GM23338 (cell line): ENCODE measurements around the gene AMBRA1. TPM values are rescaled to one million over a fixed set of nuclear protein-coding genes. Genes with fewer than 3 reads are reported as not detected.

Experiments used
- ATAC-seq: fragments of 200-7000 bp; cut with Tn5 transposase; 3 replicates; pipeline ENCODE4 v1.9.1; 2020
- DNase-seq: peaks from one replicate; pipeline ENCODE4 v3.0.0-alpha.2; 2015; ENCODE audit warnings: low spot score
- H2AFZ ChIP-seq: fragments of 200-600 bp; sonication (generic); 2 replicates; pipeline ENCODE4 v1.8.0; 2016; ENCODE audit warnings: antibody characterized with exemption, mild to moderate bottlenecking, moderate library complexity
- H3F3A ChIP-seq: fragments of 200-600 bp; sonication (generic); replicated peaks from 2 replicates; pipeline ENCODE4 v1.8.0; 2017; ENCODE audit warnings: antibody characterized with exemption, mixed run types, low read depth
- H3K27ac ChIP-seq: fragments of 200-600 bp; sonication (generic); 2 replicates; pipeline ENCODE4 v1.6.1; 2016; ENCODE audit warnings: low read depth
- H3K27me3 ChIP-seq: fragments of 200-600 bp; sonication (generic); 2 replicates; pipeline ENCODE4 v1.8.0; 2016; ENCODE audit warnings: mild to moderate bottlenecking, mixed run types, moderate library complexity; ENCODE audit not compliant: insufficient read depth
- H3K36me3 ChIP-seq: fragments of 200-600 bp; sonication (generic); 2 replicates; pipeline ENCODE4 v1.8.0; 2016; ENCODE audit warnings: mild to moderate bottlenecking; ENCODE audit not compliant: insufficient read depth
- H3K4me1 ChIP-seq: fragments of 200-600 bp; sonication (generic); 2 replicates; pipeline ENCODE4 v1.8.0; 2016; ENCODE audit warnings: mild to moderate bottlenecking, moderate library complexity; ENCODE audit not compliant: insufficient read depth
- H3K4me2 ChIP-seq: fragments of 200-600 bp; sonication (generic); 2 replicates; pipeline ENCODE4 v1.7.1; 2017; ENCODE audit warnings: mixed run types
- H3K4me3 ChIP-seq: fragments of 200-600 bp; sonication (generic); 2 replicates; pipeline ENCODE4 v1.6.1; 2016; ENCODE audit warnings: mixed run types
- H3K79me2 ChIP-seq: fragments of 200-600 bp; sonication (generic); replicated peaks from 2 replicates; pipeline ENCODE4 v1.8.0; 2017; ENCODE audit warnings: mild to moderate bottlenecking; ENCODE audit not compliant: insufficient read depth
- H3K9me2 ChIP-seq: fragments of 200-600 bp; sonication (generic); 2 replicates; pipeline ENCODE4 v1.8.0; 2017; ENCODE audit not compliant: insufficient read depth
- H4K20me1 ChIP-seq: fragments of 200-600 bp; sonication (generic); replicated peaks from 2 replicates; pipeline ENCODE4 v1.8.0; 2017; ENCODE audit warnings: mild to moderate bottlenecking; ENCODE audit not compliant: insufficient read depth
- H3K27ac Mint-ChIP-seq: 2 replicates; pipeline ENCODE4 v1.8.0; 2020; ENCODE audit warnings: inconsistent platforms, mild to moderate bottlenecking, moderate library complexity, mixed read lengths
- H3K27me3 Mint-ChIP-seq: 3 replicates; pipeline ENCODE4 v1.8.0; 2022; ENCODE audit warnings: low read depth, mild to moderate bottlenecking, moderate library complexity, mixed read lengths, inconsistent platforms; ENCODE audit not compliant: insufficient read depth, poor library complexity
- H3K36me3 Mint-ChIP-seq: 3 replicates; pipeline ENCODE4 v1.8.0; 2021; ENCODE audit warnings: low read depth, mild to moderate bottlenecking, inconsistent platforms, moderate library complexity, mixed read lengths
- H3K4me1 Mint-ChIP-seq: 3 replicates; pipeline ENCODE4 v1.8.0; 2020; ENCODE audit warnings: mild to moderate bottlenecking, inconsistent platforms, mixed read lengths
- H3K4me3 Mint-ChIP-seq: 3 replicates; pipeline ENCODE4 v1.8.0; 2021; ENCODE audit warnings: moderate library complexity, mild to moderate bottlenecking, inconsistent platforms, mixed read lengths
- H3K9me3 Mint-ChIP-seq: 3 replicates; pipeline ENCODE4 v1.8.0; 2020; ENCODE audit warnings: moderate library complexity, mild to moderate bottlenecking, inconsistent platforms, mixed read lengths
- CREB1 ChIP-seq: fragments of 250-450 bp; sonication (Bioruptor Pico); IDR thresholded peaks from 2 replicates; pipeline ENCODE4 v1.5.0; 2020; ENCODE audit warnings: low read depth, mild to moderate bottlenecking, moderate library complexity
- EZH2 ChIP-seq: fragments of 200-600 bp; sonication (generic); IDR thresholded peaks from one replicate; pipeline ENCODE4 v1.8.0; 2017; ENCODE audit warnings: antibody characterized with exemption, mild to moderate bottlenecking, low read depth; ENCODE audit not compliant: unreplicated experiment
- EZH2phosphoT487 ChIP-seq: fragments of 200-600 bp; sonication (generic); IDR thresholded peaks from one replicate; pipeline ENCODE4 v1.8.1; 2018; ENCODE audit warnings: antibody characterized with exemption; ENCODE audit not compliant: unreplicated experiment
- JUNB ChIP-seq: IDR thresholded peaks from one replicate; pipeline ENCODE4 v1.6.1; 2016; ENCODE audit warnings: antibody characterized with exemption; ENCODE audit not compliant: unreplicated experiment
- NANOG ChIP-seq: IDR thresholded peaks from 2 replicates; pipeline ENCODE4 v1.6.1; 2016; ENCODE audit warnings: antibody characterized with exemption, borderline replicate concordance
- STAT1 ChIP-seq: IDR thresholded peaks from one replicate; pipeline ENCODE4 v1.6.1; 2016; ENCODE audit warnings: antibody characterized with exemption; ENCODE audit not compliant: unreplicated experiment
- ZNF331 ChIP-seq: fragments of 250-450 bp; sonication (Bioruptor Pico); IDR thresholded peaks from 2 replicates; pipeline ENCODE4 v1.5.0; 2020; ENCODE audit warnings: low read depth, mild to moderate bottlenecking, moderate library complexity
- polyA plus RNA-seq: library from polyadenylated mRNA; unstranded; fragments of >200 nt; fragmentation: Nextera tagmentation; extraction: Ambion mirVana; gene quantifications from 2 replicates; pipeline ENCODE4 v1.2.1, GENCODE V29; 2016
- total RNA-seq: library from RNA; depleted of rRNA; stranded (reverse); fragments of >200 nt; shearing (Covaris generic); gene quantifications from 2 replicates; pipeline ENCODE4 v1.2.3, GENCODE V29; 2014
- TF ChIP-seq, protein P1 (sequence below), 2 experiments: fragments of 200-600 bp in 1 of 2; sonication (generic) in 1 of 2; conservative IDR thresholded peaks; 2 replicates each; pipeline versions ENCODE4 v1.5.1 to v1.6.1; 2016 to 2017; ENCODE audit warnings: antibody characterized with exemption in 2 of 2, low read depth in 2 of 2, mild to moderate bottlenecking in 2 of 2, moderate library complexity in 1 of 2
- TF ChIP-seq, protein P2 (sequence below): fragments of 250-450 bp; sonication (Bioruptor Pico); IDR thresholded peaks from 2 replicates; pipeline ENCODE4 v1.5.0; 2020; ENCODE audit warnings: mild to moderate bottlenecking, moderate library complexity
- TF ChIP-seq, protein P3 (sequence below): IDR thresholded peaks from 2 replicates; pipeline ENCODE4 v1.6.1; 2016; ENCODE audit warnings: antibody characterized with exemption

Gene AMBRA1
- total and polyA plus RNA-seq, 2 experiments from 2014 or later: 8.3 to 34.8 TPM

DNA sequence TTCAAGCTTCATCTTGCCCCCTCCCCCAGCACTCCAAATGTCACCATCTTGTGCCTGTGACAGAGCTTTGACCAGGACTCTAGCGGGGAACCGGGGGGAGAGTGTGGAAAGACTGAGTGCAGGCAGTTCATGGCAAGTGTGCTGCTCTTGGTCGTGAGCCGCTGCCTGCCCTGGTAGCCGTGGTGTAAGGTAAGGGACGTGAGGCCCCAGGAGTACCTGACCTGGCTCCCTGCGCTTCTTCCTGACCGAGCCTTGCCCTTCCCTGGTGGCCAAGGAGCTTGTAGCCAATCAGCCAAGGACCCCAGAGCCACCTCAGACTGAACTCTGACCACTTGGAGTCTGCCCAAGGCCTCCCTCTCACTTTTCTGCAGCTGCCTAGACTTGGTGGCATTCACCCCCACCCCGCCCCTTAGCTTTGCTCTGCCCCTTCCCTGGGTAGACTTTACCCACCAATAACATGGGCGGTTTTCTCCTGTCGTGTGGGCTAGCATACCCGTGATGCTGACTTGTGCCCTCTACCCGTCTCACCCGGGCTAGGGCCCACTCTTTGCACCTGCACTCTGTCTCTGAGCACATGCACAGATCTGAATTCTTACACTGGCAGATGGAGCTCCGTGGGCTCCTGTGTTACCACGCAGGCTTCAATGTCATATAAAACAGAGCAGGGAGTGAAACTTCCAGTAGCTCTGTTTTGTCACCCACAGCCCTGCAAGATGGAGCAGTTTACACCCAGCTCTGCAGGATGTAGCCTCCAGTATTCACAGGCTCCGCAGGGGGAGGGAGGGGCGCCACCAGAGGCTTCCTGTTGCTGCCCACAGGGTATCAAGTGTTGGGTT, 245.0 kb downstream of the AMBRA1 start:
- peak overlapping the region; percentile 92 for H3K4me2 ChIP-seq
- no peaks in the 10 kb centered on the region for H3K9me2 ChIP-seq
- Mint-ChIP-seq H3K27ac (peak overlapping the region; percentile 57; the same call in 1 of the 2 replicates), H3K9me3 (no peaks in the 10 kb centered on the region; the same call in 2 of the 3 replicates), H3K27me3 (peaks cover 10% of the 10 kb centered on the region), H3K4me1 (peaks cover 77% of the 10 kb centered on the region), H3K4me3 (peak overlapping the region; percentile 82), H3K36me3 (peaks cover 3% of the 10 kb centered on the region; the same call in 2 of the 3 replicates)
- H3K4me3 ChIP-seq: peak overlapping the region; percentile 80
- H3K27me3 ChIP-seq: peaks cover 7% of the 10 kb centered on the region; the same call in 1 of the 2 replicates
- peaks cover 20% of the 10 kb centered on the region for H4K20me1 ChIP-seq
- H3K27ac ChIP-seq: no peak overlapping the region
- no peaks in the 10 kb centered on the region for H3K36me3 ChIP-seq
- peaks cover 52% of the 10 kb centered on the region for H3K79me2 ChIP-seq
- peaks cover 75% of the 10 kb centered on the region for H3K4me1 ChIP-seq
- H3F3A ChIP-seq: peaks cover 12% of the 10 kb centered on the region; the same call in 1 of the 2 replicates
- DNase-seq (no peak), ATAC-seq (no peak)
- TF ChIP-seq, protein P1, sequence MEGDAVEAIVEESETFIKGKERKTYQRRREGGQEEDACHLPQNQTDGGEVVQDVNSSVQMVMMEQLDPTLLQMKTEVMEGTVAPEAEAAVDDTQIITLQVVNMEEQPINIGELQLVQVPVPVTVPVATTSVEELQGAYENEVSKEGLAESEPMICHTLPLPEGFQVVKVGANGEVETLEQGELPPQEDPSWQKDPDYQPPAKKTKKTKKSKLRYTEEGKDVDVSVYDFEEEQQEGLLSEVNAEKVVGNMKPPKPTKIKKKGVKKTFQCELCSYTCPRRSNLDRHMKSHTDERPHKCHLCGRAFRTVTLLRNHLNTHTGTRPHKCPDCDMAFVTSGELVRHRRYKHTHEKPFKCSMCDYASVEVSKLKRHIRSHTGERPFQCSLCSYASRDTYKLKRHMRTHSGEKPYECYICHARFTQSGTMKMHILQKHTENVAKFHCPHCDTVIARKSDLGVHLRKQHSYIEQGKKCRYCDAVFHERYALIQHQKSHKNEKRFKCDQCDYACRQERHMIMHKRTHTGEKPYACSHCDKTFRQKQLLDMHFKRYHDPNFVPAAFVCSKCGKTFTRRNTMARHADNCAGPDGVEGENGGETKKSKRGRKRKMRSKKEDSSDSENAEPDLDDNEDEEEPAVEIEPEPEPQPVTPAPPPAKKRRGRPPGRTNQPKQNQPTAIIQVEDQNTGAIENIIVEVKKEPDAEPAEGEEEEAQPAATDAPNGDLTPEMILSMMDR (conservative IDR thresholded peaks at IDR 0.05; ENCODE audit: low read depth in 2 of 2): no peak
- TF ChIP-seq, protein P2, sequence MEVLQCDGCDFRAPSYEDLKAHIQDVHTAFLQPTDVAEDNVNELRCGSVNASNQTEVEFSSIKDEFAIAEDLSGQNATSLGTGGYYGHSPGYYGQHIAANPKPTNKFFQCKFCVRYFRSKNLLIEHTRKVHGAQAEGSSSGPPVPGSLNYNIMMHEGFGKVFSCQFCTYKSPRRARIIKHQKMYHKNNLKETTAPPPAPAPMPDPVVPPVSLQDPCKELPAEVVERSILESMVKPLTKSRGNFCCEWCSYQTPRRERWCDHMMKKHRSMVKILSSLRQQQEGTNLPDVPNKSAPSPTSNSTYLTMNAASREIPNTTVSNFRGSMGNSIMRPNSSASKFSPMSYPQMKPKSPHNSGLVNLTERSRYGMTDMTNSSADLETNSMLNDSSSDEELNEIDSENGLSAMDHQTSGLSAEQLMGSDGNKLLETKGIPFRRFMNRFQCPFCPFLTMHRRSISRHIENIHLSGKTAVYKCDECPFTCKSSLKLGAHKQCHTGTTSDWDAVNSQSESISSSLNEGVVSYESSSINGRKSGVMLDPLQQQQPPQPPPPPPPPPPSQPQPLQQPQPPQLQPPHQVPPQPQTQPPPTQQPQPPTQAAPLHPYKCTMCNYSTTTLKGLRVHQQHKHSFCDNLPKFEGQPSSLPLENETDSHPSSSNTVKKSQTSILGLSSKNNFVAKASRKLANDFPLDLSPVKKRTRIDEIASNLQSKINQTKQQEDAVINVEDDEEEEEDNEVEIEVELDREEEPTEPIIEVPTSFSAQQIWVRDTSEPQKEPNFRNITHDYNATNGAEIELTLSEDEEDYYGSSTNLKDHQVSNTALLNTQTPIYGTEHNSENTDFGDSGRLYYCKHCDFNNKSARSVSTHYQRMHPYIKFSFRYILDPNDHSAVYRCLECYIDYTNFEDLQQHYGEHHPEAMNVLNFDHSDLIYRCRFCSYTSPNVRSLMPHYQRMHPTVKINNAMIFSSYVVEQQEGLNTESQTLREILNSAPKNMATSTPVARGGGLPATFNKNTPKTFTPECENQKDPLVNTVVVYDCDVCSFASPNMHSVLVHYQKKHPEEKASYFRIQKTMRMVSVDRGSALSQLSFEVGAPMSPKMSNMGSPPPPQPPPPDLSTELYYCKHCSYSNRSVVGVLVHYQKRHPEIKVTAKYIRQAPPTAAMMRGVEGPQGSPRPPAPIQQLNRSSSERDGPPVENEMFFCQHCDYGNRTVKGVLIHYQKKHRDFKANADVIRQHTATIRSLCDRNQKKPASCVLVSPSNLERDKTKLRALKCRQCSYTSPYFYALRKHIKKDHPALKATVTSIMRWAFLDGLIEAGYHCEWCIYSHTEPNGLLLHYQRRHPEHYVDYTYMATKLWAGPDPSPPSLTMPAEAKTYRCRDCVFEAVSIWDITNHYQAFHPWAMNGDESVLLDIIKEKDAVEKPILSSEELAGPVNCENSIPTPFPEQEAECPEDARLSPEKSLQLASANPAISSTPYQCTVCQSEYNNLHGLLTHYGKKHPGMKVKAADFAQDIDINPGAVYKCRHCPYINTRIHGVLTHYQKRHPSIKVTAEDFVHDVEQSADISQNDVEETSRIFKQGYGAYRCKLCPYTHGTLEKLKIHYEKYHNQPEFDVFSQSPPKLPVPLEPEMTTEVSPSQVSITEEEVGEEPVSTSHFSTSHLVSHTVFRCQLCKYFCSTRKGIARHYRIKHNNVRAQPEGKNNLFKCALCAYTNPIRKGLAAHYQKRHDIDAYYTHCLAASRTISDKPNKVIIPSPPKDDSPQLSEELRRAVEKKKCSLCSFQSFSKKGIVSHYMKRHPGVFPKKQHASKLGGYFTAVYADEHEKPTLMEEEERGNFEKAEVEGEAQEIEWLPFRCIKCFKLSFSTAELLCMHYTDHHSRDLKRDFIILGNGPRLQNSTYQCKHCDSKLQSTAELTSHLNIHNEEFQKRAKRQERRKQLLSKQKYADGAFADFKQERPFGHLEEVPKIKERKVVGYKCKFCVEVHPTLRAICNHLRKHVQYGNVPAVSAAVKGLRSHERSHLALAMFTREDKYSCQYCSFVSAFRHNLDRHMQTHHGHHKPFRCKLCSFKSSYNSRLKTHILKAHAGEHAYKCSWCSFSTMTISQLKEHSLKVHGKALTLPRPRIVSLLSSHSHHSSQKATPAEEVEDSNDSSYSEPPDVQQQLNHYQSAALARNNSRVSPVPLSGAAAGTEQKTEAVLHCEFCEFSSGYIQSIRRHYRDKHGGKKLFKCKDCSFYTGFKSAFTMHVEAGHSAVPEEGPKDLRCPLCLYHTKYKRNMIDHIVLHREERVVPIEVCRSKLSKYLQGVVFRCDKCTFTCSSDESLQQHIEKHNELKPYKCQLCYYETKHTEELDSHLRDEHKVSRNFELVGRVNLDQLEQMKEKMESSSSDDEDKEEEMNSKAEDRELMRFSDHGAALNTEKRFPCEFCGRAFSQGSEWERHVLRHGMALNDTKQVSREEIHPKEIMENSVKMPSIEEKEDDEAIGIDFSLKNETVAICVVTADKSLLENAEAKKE (CRISPR knock-in tag): no peak
- TF ChIP-seq STAT1 (no peak), EZH2phosphoT487 (no peak), JUNB (no peak), ZNF331 (CRISPR knock-in tag) (no peak), NANOG (no peak), CREB1 (CRISPR knock-in tag) (no peak), EZH2 (no peak)
- TF ChIP-seq, protein P3, sequence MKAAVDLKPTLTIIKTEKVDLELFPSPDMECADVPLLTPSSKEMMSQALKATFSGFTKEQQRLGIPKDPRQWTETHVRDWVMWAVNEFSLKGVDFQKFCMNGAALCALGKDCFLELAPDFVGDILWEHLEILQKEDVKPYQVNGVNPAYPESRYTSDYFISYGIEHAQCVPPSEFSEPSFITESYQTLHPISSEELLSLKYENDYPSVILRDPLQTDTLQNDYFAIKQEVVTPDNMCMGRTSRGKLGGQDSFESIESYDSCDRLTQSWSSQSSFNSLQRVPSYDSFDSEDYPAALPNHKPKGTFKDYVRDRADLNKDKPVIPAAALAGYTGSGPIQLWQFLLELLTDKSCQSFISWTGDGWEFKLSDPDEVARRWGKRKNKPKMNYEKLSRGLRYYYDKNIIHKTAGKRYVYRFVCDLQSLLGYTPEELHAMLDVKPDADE: no peak
- H2AFZ ChIP-seq: no peak overlapping the region
